Measurements from ENCODE around the gene ABLIM3.

DNA sequence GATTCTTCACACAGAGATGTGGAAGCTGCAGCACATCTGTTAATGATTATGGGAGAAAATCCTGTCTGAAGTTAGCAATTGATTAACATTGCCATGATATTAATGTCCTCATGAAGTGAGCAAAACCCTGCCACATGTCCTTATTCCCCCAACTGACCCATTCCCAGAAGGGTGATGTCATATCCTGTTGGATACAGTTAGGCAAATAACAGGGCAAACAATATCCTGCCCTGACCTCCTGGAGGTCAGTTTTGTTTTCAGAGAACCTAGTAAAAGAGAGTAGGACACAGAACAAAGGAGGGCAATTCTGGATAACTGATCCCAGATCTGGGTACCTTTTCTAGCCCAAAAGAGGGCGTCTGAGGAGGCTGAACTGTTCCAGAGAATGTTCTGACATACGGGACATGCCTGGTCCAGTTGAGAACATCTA lies 11.0 kb downstream of the ABLIM3 start:
- TF ChIP-seq EZH2phosphoT487 (IDR thresholded peaks at IDR 0.05; ENCODE audit: unreplicated experiment) (no peak), NANOG (IDR thresholded peaks at IDR 0.05; ENCODE audit: borderline replicate concordance) (no peak), ZNF331 (CRISPR knock-in tag; IDR thresholded peaks at IDR 0.05; ENCODE audit: low read depth) (no peak), POLR2AphosphoS5 (IDR thresholded peaks at IDR 0.05; ENCODE audit: low read depth) (no peak), EZH2 (IDR thresholded peaks at IDR 0.05; ENCODE audit: low read depth, unreplicated experiment) (no peak), JUNB (IDR thresholded peaks at IDR 0.05; ENCODE audit: unreplicated experiment) (no peak), CREB1 (CRISPR knock-in tag; IDR thresholded peaks at IDR 0.05; ENCODE audit: low read depth) (no peak), ZNF114 (CRISPR knock-in tag; IDR thresholded peaks at IDR 0.05) (no peak)
- TF ChIP-seq, protein P1, sequence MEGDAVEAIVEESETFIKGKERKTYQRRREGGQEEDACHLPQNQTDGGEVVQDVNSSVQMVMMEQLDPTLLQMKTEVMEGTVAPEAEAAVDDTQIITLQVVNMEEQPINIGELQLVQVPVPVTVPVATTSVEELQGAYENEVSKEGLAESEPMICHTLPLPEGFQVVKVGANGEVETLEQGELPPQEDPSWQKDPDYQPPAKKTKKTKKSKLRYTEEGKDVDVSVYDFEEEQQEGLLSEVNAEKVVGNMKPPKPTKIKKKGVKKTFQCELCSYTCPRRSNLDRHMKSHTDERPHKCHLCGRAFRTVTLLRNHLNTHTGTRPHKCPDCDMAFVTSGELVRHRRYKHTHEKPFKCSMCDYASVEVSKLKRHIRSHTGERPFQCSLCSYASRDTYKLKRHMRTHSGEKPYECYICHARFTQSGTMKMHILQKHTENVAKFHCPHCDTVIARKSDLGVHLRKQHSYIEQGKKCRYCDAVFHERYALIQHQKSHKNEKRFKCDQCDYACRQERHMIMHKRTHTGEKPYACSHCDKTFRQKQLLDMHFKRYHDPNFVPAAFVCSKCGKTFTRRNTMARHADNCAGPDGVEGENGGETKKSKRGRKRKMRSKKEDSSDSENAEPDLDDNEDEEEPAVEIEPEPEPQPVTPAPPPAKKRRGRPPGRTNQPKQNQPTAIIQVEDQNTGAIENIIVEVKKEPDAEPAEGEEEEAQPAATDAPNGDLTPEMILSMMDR (conservative IDR thresholded peaks at IDR 0.05; ENCODE audit: low read depth in 2 of 2), result no peak
- TF ChIP-seq, protein P2, sequence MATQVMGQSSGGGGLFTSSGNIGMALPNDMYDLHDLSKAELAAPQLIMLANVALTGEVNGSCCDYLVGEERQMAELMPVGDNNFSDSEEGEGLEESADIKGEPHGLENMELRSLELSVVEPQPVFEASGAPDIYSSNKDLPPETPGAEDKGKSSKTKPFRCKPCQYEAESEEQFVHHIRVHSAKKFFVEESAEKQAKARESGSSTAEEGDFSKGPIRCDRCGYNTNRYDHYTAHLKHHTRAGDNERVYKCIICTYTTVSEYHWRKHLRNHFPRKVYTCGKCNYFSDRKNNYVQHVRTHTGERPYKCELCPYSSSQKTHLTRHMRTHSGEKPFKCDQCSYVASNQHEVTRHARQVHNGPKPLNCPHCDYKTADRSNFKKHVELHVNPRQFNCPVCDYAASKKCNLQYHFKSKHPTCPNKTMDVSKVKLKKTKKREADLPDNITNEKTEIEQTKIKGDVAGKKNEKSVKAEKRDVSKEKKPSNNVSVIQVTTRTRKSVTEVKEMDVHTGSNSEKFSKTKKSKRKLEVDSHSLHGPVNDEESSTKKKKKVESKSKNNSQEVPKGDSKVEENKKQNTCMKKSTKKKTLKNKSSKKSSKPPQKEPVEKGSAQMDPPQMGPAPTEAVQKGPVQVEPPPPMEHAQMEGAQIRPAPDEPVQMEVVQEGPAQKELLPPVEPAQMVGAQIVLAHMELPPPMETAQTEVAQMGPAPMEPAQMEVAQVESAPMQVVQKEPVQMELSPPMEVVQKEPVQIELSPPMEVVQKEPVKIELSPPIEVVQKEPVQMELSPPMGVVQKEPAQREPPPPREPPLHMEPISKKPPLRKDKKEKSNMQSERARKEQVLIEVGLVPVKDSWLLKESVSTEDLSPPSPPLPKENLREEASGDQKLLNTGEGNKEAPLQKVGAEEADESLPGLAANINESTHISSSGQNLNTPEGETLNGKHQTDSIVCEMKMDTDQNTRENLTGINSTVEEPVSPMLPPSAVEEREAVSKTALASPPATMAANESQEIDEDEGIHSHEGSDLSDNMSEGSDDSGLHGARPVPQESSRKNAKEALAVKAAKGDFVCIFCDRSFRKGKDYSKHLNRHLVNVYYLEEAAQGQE (IDR thresholded peaks at IDR 0.05; ENCODE audit: unreplicated experiment), result no peak
- TF ChIP-seq, protein P3, sequence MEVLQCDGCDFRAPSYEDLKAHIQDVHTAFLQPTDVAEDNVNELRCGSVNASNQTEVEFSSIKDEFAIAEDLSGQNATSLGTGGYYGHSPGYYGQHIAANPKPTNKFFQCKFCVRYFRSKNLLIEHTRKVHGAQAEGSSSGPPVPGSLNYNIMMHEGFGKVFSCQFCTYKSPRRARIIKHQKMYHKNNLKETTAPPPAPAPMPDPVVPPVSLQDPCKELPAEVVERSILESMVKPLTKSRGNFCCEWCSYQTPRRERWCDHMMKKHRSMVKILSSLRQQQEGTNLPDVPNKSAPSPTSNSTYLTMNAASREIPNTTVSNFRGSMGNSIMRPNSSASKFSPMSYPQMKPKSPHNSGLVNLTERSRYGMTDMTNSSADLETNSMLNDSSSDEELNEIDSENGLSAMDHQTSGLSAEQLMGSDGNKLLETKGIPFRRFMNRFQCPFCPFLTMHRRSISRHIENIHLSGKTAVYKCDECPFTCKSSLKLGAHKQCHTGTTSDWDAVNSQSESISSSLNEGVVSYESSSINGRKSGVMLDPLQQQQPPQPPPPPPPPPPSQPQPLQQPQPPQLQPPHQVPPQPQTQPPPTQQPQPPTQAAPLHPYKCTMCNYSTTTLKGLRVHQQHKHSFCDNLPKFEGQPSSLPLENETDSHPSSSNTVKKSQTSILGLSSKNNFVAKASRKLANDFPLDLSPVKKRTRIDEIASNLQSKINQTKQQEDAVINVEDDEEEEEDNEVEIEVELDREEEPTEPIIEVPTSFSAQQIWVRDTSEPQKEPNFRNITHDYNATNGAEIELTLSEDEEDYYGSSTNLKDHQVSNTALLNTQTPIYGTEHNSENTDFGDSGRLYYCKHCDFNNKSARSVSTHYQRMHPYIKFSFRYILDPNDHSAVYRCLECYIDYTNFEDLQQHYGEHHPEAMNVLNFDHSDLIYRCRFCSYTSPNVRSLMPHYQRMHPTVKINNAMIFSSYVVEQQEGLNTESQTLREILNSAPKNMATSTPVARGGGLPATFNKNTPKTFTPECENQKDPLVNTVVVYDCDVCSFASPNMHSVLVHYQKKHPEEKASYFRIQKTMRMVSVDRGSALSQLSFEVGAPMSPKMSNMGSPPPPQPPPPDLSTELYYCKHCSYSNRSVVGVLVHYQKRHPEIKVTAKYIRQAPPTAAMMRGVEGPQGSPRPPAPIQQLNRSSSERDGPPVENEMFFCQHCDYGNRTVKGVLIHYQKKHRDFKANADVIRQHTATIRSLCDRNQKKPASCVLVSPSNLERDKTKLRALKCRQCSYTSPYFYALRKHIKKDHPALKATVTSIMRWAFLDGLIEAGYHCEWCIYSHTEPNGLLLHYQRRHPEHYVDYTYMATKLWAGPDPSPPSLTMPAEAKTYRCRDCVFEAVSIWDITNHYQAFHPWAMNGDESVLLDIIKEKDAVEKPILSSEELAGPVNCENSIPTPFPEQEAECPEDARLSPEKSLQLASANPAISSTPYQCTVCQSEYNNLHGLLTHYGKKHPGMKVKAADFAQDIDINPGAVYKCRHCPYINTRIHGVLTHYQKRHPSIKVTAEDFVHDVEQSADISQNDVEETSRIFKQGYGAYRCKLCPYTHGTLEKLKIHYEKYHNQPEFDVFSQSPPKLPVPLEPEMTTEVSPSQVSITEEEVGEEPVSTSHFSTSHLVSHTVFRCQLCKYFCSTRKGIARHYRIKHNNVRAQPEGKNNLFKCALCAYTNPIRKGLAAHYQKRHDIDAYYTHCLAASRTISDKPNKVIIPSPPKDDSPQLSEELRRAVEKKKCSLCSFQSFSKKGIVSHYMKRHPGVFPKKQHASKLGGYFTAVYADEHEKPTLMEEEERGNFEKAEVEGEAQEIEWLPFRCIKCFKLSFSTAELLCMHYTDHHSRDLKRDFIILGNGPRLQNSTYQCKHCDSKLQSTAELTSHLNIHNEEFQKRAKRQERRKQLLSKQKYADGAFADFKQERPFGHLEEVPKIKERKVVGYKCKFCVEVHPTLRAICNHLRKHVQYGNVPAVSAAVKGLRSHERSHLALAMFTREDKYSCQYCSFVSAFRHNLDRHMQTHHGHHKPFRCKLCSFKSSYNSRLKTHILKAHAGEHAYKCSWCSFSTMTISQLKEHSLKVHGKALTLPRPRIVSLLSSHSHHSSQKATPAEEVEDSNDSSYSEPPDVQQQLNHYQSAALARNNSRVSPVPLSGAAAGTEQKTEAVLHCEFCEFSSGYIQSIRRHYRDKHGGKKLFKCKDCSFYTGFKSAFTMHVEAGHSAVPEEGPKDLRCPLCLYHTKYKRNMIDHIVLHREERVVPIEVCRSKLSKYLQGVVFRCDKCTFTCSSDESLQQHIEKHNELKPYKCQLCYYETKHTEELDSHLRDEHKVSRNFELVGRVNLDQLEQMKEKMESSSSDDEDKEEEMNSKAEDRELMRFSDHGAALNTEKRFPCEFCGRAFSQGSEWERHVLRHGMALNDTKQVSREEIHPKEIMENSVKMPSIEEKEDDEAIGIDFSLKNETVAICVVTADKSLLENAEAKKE (CRISPR knock-in tag; IDR thresholded peaks at IDR 0.05), result no peak

All from GM23338 (cell line).